Body of pancreas (tissue), 4 donors: ENCODE measurements around the gene AP2A2.

Experiments used
- POLR2A ChIP-seq, 3 donors: fragments of 450-650 bp; IDR thresholded peaks; one replicate each; pipeline ENCODE4 v1.6.1; 2016; ENCODE audit warnings: antibody characterized with exemption in 3 of 3, mild to moderate bottlenecking in 2 of 3
- TF ChIP-seq, protein P1 (sequence below), 7 experiments: fragments of 450-650 bp in 4 of 7; fragments of 200-600 bp in 3 of 7; sonication (generic) in 3 of 7; IDR thresholded peaks; one replicate each; pipeline ENCODE4 v1.5.1; 2016 to 2019; ENCODE audit warnings: antibody characterized with exemption in 7 of 7

DNA sequence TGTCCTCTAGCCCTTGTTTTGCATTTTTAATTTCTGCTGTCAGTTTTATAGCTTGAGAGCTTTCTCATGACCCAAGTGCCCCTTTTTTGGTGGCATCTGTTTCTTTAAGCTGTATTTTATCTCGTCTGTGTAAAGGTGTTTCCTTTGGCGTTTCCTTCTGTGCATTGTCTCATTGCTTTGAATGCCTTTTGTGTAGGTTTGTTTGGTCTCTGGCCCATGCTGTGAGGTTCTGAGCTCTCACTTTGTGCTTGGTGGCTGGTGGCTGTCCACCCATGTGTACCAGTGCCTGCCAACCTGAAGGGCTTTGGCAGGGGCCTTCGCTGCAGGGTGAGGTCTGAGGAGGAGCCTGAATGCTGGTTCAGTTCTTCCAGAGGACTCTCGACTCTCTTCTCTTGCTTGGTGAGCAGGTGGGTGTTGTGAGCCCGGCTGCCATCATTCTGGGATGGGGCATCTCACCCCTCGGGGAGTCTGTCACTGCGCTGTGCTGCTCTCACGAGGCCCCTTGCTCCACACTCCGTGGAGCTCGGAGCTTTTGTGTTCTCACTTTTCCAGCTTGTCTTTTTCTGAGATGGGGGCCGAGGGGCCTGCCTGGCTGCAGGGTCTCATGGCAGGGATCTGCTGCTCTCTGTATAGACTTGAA is 14.9 kb downstream of the AP2A2 start:
- TF ChIP-seq, protein P1, sequence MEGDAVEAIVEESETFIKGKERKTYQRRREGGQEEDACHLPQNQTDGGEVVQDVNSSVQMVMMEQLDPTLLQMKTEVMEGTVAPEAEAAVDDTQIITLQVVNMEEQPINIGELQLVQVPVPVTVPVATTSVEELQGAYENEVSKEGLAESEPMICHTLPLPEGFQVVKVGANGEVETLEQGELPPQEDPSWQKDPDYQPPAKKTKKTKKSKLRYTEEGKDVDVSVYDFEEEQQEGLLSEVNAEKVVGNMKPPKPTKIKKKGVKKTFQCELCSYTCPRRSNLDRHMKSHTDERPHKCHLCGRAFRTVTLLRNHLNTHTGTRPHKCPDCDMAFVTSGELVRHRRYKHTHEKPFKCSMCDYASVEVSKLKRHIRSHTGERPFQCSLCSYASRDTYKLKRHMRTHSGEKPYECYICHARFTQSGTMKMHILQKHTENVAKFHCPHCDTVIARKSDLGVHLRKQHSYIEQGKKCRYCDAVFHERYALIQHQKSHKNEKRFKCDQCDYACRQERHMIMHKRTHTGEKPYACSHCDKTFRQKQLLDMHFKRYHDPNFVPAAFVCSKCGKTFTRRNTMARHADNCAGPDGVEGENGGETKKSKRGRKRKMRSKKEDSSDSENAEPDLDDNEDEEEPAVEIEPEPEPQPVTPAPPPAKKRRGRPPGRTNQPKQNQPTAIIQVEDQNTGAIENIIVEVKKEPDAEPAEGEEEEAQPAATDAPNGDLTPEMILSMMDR (IDR thresholded peaks at IDR 0.05) = no peak
- TF ChIP-seq POLR2A (IDR thresholded peaks at IDR 0.05) = no peak
